K562 (cell line): Measurements from ENCODE around the gene EHBP1L1. TPM values are rescaled to one million over a fixed set of nuclear protein-coding genes. Genes with fewer than 3 reads are reported as not detected.
A peak's percentile ranks its signal among the peaks of the same experiment; 100 is the strongest.

Source experiments
- ATAC-seq: fragments of 200-7000 bp; cut with Tn5 transposase; 3 replicates; pipeline ENCODE4 v1.9.1; 2020; ENCODE audit warnings: moderate library complexity
- BruUV-seq: library from RNA; stranded (reverse); fragments of 400-500 nt; replicated peaks from 2 replicates; lab custom pipeline; 2021; lab: Mats Ljungman, UMichigan
- CTCF ChIA-PET: fragments of 300-600 bp; formaldehyde crosslinking; extraction: SDS; loops from one replicate; lab custom pipeline; 2021; ENCODE audit warnings: low intra/inter-chr PET ratio; lab: Yijun Ruan, JAX
- POLR2A ChIA-PET: fragments of 300-600, 350-650 bp; sonication (Branson Sonifier 250); formaldehyde crosslinking; extraction: SDS; loops from one replicate; lab custom pipeline; 2021; ENCODE audit warnings: antibody characterized with exemption, inconsistent platforms; lab: Yijun Ruan, JAX
- DNase-seq, 4 experiments: peaks; one replicate each; pipeline versions ENCODE4 v3.0.0 to v3.0.0-alpha.2; 2011 to 2018; ENCODE audit warnings: low spot score in 3 of 4, mixed read lengths in 3 of 4; ENCODE audit errors: extremely low read depth in 1 of 4
- FAIRE-seq: peaks from 2 replicates; lab custom pipeline; 2011; peaks lifted over from hg19 to GRCh38; lab: Jason Lieb, UNC
- H2AFZ ChIP-seq: 2 replicates; pipeline ENCODE4 v1.6.0; 2011; ENCODE audit warnings: low read depth, low read length, control low read depth, inconsistent platforms
- H3K27ac ChIP-seq: fragments of 200-600 bp; 3 replicates; pipeline ENCODE4 v1.8.0; 2011; ENCODE audit warnings: low read depth, mild to moderate bottlenecking, control low read depth, inconsistent platforms, low read length, moderate library complexity, mixed read lengths; ENCODE audit errors: extremely low read depth
- H3K27me3 ChIP-seq, 2 experiments: fragments of 300-600 bp in 1 of 2; 2 replicates in 1 of 2; 3 replicates in 1 of 2; pipeline versions ENCODE4 v1.6.0 to v1.8.0; 2011; ENCODE audit warnings: inconsistent platforms in 2 of 2, low read length in 2 of 2, mild to moderate bottlenecking in 1 of 2, mixed read lengths in 1 of 2, moderate library complexity in 1 of 2; ENCODE audit not compliant: control insufficient read depth in 2 of 2, insufficient read depth in 2 of 2
- H3K36me3 ChIP-seq: fragments of 300-600 bp; 3 replicates; pipeline ENCODE4 v1.8.0; 2011; ENCODE audit warnings: mild to moderate bottlenecking, low read length, inconsistent platforms; ENCODE audit not compliant: control insufficient read depth, insufficient read depth
- H3K4me1 ChIP-seq, 2 experiments: fragments of 200-600 bp in 1 of 2; replicated peaks in 1 of 2; 2 replicates in 1 of 2; 3 replicates in 1 of 2; pipeline versions ENCODE4 v1.5.1 to v1.8.0; 2011; ENCODE audit warnings: inconsistent platforms in 2 of 2, low read length in 2 of 2, mild to moderate bottlenecking in 1 of 2, mixed read lengths in 1 of 2, moderate library complexity in 1 of 2; ENCODE audit not compliant: control insufficient read depth in 2 of 2, insufficient read depth in 2 of 2
- H3K4me2 ChIP-seq: 2 replicates; pipeline ENCODE4 v1.6.1; 2011; ENCODE audit warnings: low read length, control low read depth, inconsistent platforms, mixed read lengths; ENCODE audit not compliant: insufficient read depth
- H3K4me3 ChIP-seq: fragments of 200-600 bp; sonication (generic), shearing (Covaris generic); 2 replicates; pipeline ENCODE4 v1.5.1; 2016; ENCODE audit warnings: control low read depth, inconsistent platforms
- H3K79me2 ChIP-seq: fragments of 200-600 bp; 3 replicates; pipeline ENCODE4 v1.8.0; 2011; ENCODE audit warnings: low read length, inconsistent platforms; ENCODE audit not compliant: control insufficient read depth, insufficient read depth
- H3K9ac ChIP-seq, 2 experiments: 2 replicates each; pipeline versions ENCODE4 v1.6.0 to v1.6.1; 2011; ENCODE audit warnings: low read depth in 2 of 2, low read length in 2 of 2, control low read depth in 1 of 2, inconsistent platforms in 1 of 2, mild to moderate bottlenecking in 1 of 2, mixed read lengths in 1 of 2; ENCODE audit not compliant: insufficient read depth in 1 of 2
- H3K9me1 ChIP-seq: one replicate; pipeline ENCODE4 v1.6.0; 2011; ENCODE audit warnings: inconsistent platforms, mild to moderate bottlenecking, low read length, moderate library complexity; ENCODE audit not compliant: control insufficient read depth, insufficient read depth
- H3K9me3 ChIP-seq: replicated peaks from 2 replicates; pipeline ENCODE4 v1.5.1; 2011; ENCODE audit warnings: low read depth, low read length, inconsistent platforms; ENCODE audit not compliant: control insufficient read depth, insufficient read depth
- H4K20me1 ChIP-seq: replicated peaks from 2 replicates; pipeline ENCODE4 v1.6.1; 2011; ENCODE audit warnings: low read length, inconsistent platforms, mixed read lengths; ENCODE audit not compliant: control insufficient read depth, insufficient read depth
- ELF4 ChIP-seq: fragments of 450-650 bp; formaldehyde crosslinking; IDR thresholded peaks from 2 replicates; pipeline ENCODE4 v1.4.0; 2022; ENCODE audit warnings: missing genetic modification characterization
- ETS2 ChIP-seq: IDR thresholded peaks from 2 replicates; pipeline ENCODE4 v1.6.1; 2016; ENCODE audit warnings: borderline replicate concordance, missing genetic modification characterization, mild to moderate bottlenecking, moderate library complexity, missing compliant biosample characterization; ENCODE audit not compliant: poor library complexity, severe bottlenecking
- HCFC1 ChIP-seq: IDR thresholded peaks from 2 replicates; pipeline ENCODE4 v1.6.1; 2012; ENCODE audit warnings: low read depth, low read length, improper control_type of control experiment
- LARP7 ChIP-seq: fragments of 450-650 bp; IDR thresholded peaks from 2 replicates; pipeline ENCODE4 v1.6.1; 2016
- MAZ ChIP-seq, 2 experiments: fragments of 450-650 bp in 1 of 2; sonication (generic) in 1 of 2; formaldehyde crosslinking; IDR thresholded peaks in 1 of 2; conservative IDR thresholded peaks in 1 of 2; 2 replicates each; pipeline versions ENCODE4 v1.4.0 to v1.5.0; 2020; ENCODE audit warnings: mild to moderate bottlenecking in 1 of 2, missing genetic modification reagents in 1 of 2
- PHF20 ChIP-seq: fragments of 450-650 bp; IDR thresholded peaks from 2 replicates; pipeline ENCODE4 v1.6.1; 2018; ENCODE audit not compliant: partially characterized antibody
- POLR2G ChIP-seq: fragments of 200-400 bp; formaldehyde crosslinking; IDR thresholded peaks from 2 replicates; pipeline ENCODE4 v1.6.1; 2017; ENCODE audit warnings: low read depth, mild to moderate bottlenecking, antibody characterized with exemption, low read length, moderate library complexity
- RBM39 ChIP-seq: fragments of 200-400 bp; formaldehyde crosslinking; optimal IDR thresholded peaks from 2 replicates; pipeline ENCODE3; 2018; ENCODE audit warnings: low read depth, low read length
- SRSF7 ChIP-seq: fragments of 200-400 bp; formaldehyde crosslinking; optimal IDR thresholded peaks from 2 replicates; pipeline ENCODE3; 2017; ENCODE audit warnings: mild to moderate bottlenecking, low read depth, low read length
- STAT5A ChIP-seq: IDR thresholded peaks from 2 replicates; pipeline ENCODE4 v1.6.1; 2012; ENCODE audit warnings: low read length, inconsistent platforms, borderline replicate concordance
- TAL1 ChIP-seq: fragments of 450-650 bp; IDR thresholded peaks from 2 replicates; pipeline ENCODE4 v1.6.1; 2016; ENCODE audit warnings: mild to moderate bottlenecking
- ZNF79 ChIP-seq: fragments of 250-450 bp; sonication (Bioruptor Pico); IDR thresholded peaks from 2 replicates; pipeline ENCODE4 v1.4.0; 2020; ENCODE audit warnings: low read depth, mild to moderate bottlenecking, moderate library complexity
- WGBS: fragments of 100-300 bp; shearing (Covaris generic); methylation state at CpG from one replicate; pipeline ENCODE4 v1.1.6; 2016; ENCODE audit warnings: low coverage, mixed read lengths; ENCODE audit not compliant: insufficient coverage; ENCODE audit errors: missing lambda C conversion rate; 5-methylcytosine and 5-hydroxymethylcytosine counted together
- in situ Hi-C: fragments of 300-500 bp; cut with MboI; formaldehyde crosslinking; loops from 4 replicates; pipeline ENCODE4 v1.15.0; 2018; ENCODE audit warnings: inconsistent platforms, mixed read lengths
- intact Hi-C: fragments of 100-400 bp; cut with micrococcal nuclease; formaldehyde crosslinking; loops from 2 replicates; pipeline ENCODE4 v1.14.2; 2022
- polyA plus RNA-seq, 8 experiments: library from polyadenylated mRNA; depleted of rRNA in 4 of 8; stranded (reverse) in 5 of 8; unstranded in 3 of 8; fragments of >200 nt; fragmentation: Nextera tagmentation in 2 of 8; fragmentation: Illumina TruSeq in 1 of 8; extraction: Ambion mirVana in 2 of 8; extraction: Trizol in 1 of 8; gene quantifications; 2 replicates each; pipeline versions ENCODE4 v1.2.1 to v1.2.3, GENCODE V29; 2011 to 2014; ENCODE audit warnings: inconsistent platforms in 1 of 8, missing spikeins in 1 of 8
- total RNA-seq, 7 experiments: library from RNA; depleted of rRNA in 6 of 7; stranded (reverse); fragments of >200 nt in 6 of 7; fragmentation: Illumina TruSeq in 2 of 7; extraction: Trizol in 2 of 7; gene quantifications; 2 replicates each; pipeline versions ENCODE4 v1.2.1 to v1.2.3, GENCODE V29; 2011 to 2021; ENCODE audit warnings: low replicate concordance in 1 of 7
- TF ChIP-seq, protein P1 (sequence below): sonication (generic); formaldehyde crosslinking; IDR thresholded peaks from 2 replicates; pipeline ENCODE4 v1.8.1; 2023; ENCODE audit warnings: mild to moderate bottlenecking, missing genetic modification reagents
- TF ChIP-seq, protein P2 (sequence below): fragments of 250-450 bp; sonication (Bioruptor Pico); IDR thresholded peaks from 2 replicates; pipeline ENCODE4 v1.4.0; 2020; ENCODE audit warnings: mild to moderate bottlenecking
- TF ChIP-seq, protein P3 (sequence below), 2 experiments: fragments of 200-800 bp in 1 of 2; sonication (Bioruptor generic) in 1 of 2; sonication (generic) in 1 of 2; formaldehyde crosslinking in 1 of 2; IDR thresholded peaks in 1 of 2; conservative IDR thresholded peaks in 1 of 2; 2 replicates each; pipeline versions ENCODE4 v1.5.0 to v1.6.1; 2016 to 2020; ENCODE audit warnings: missing compliant biosample characterization in 1 of 2, missing genetic modification characterization in 1 of 2, missing genetic modification reagents in 1 of 2
- TF ChIP-seq, protein P4 (sequence below): fragments of 450-650 bp; IDR thresholded peaks from one replicate; pipeline ENCODE4 v1.6.1; 2018; ENCODE audit warnings: mild to moderate bottlenecking, moderate library complexity; ENCODE audit not compliant: partially characterized antibody

Gene EHBP1L1
- total and polyA plus RNA-seq, 9 of the 15 experiments (the other 6 are each of a cell fraction or from before 2014, with no cell fraction given), result 0.03 to 87.1 (median 26.3) TPM

DNA sequence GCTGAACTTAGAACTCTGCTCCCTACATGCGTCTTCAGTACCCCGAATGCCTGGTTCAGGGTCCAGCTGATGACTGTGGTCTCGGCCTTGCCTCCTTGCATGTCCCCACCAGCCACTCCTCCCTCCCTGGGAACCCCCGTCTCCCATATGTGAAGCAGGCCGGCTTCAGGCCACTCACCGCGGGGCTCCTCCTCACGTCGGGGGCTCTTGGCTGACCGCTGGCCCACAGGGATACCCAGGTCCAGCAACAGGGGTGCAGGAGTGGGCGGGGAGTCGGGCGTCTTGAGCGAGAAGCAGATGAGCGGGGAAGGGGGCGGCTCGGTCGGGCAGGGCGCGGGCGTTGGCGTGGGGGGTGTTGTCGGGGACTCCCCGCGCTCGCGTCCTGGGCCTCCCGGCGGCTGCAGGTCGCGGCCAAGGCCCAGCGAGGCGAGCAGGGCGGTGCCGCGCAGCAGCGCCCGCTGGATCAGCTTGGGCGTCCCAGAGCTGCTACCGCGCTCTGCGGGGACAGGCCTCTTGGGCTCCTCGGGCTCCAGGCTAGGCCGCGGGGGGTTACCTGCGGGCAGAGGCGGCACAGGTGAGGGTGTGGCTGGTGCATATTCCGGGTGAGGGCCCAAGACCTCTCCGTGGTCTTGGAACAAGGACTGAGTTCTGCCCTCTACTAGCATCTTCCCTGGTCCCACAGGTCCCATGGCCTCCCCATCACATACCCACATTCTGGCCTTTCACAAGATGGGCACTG is 23.5 kb downstream of the EHBP1L1 start:
- H3K27me3 ChIP-seq, result no peaks in the 10 kb centered on the region
- no peaks in the 10 kb centered on the region for H4K20me1 ChIP-seq
- BruUV-seq, result no TSS peak
- no peaks in the 10 kb centered on the region for H3K79me2 ChIP-seq
- peaks cover 6 to 27% of the 10 kb centered on the region in 2 experiments; a peak in 4 of 5 replicates for H3K4me1 ChIP-seq
- whole genome bisulfite sequencing, result 92% methylated on average over 14 of the region's 49 CpGs
- H3K4me2 ChIP-seq, result no peak overlapping the region
- peaks cover 26% of the 10 kb centered on the region; the same call in 1 of the 3 replicates for H3K36me3 ChIP-seq
- intact Hi-C loops (no loop called here), in situ Hi-C loops (no loop called here)
- no peaks in the 10 kb centered on the region for H3K9me3 ChIP-seq
- H3K4me3 ChIP-seq, result no peak overlapping the region
- no peak overlapping the region for H2AFZ ChIP-seq
- ATAC-seq (no peak), DNase-seq (no peak), FAIRE-seq (no peak)
- H3K9ac ChIP-seq, result no peak overlapping the region
- H3K27ac ChIP-seq, result no peak overlapping the region
- CTCF ChIA-PET, result no interaction called here
- no peaks in the 10 kb centered on the region for H3K9me1 ChIP-seq
- POLR2A ChIA-PET, result interaction anchor here (0.5 to 2.5 kb wide), 4 partner anchors 11 to 257 kb away, joined by 3 to 7 read pairs (median 4); no protein-coding TSS in a partner anchor
- TF ChIP-seq, protein P1, sequence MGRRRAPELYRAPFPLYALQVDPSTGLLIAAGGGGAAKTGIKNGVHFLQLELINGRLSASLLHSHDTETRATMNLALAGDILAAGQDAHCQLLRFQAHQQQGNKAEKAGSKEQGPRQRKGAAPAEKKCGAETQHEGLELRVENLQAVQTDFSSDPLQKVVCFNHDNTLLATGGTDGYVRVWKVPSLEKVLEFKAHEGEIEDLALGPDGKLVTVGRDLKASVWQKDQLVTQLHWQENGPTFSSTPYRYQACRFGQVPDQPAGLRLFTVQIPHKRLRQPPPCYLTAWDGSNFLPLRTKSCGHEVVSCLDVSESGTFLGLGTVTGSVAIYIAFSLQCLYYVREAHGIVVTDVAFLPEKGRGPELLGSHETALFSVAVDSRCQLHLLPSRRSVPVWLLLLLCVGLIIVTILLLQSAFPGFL (CRISPR knock-in tag), result no peak
- TF ChIP-seq ZNF79, result no peak
- TF ChIP-seq, protein P2, sequence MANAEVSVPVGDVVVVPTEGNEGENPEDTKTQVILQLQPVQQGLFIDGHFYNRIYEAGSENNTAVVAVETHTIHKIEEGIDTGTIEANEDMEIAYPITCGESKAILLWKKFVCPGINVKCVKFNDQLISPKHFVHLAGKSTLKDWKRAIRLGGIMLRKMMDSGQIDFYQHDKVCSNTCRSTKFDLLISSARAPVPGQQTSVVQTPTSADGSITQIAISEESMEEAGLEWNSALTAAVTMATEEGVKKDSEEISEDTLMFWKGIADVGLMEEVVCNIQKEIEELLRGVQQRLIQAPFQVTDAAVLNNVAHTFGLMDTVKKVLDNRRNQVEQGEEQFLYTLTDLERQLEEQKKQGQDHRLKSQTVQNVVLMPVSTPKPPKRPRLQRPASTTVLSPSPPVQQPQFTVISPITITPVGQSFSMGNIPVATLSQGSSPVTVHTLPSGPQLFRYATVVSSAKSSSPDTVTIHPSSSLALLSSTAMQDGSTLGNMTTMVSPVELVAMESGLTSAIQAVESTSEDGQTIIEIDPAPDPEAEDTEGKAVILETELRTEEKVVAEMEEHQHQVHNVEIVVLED (CRISPR knock-in tag), result no peak
- TF ChIP-seq SRSF7, result no peak
- TF ChIP-seq PHF20, result no peak
- TF ChIP-seq LARP7, result no peak
- TF ChIP-seq STAT5A, result no peak
- TF ChIP-seq ELF4, result no peak
- TF ChIP-seq MAZ (CRISPR knock-in tag; conservative IDR thresholded peaks at IDR 0.05 in 1 of 2, IDR thresholded peaks at IDR 0.05 in 1 of 2), result no peak
- TF ChIP-seq, protein P3, sequence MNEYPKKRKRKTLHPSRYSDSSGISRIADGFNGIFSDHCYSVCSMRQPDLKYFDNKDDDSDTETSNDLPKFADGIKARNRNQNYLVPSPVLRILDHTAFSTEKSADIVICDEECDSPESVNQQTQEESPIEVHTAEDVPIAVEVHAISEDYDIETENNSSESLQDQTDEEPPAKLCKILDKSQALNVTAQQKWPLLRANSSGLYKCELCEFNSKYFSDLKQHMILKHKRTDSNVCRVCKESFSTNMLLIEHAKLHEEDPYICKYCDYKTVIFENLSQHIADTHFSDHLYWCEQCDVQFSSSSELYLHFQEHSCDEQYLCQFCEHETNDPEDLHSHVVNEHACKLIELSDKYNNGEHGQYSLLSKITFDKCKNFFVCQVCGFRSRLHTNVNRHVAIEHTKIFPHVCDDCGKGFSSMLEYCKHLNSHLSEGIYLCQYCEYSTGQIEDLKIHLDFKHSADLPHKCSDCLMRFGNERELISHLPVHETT (CRISPR knock-in tag; conservative IDR thresholded peaks at IDR 0.05 in 1 of 2, IDR thresholded peaks at IDR 0.05 in 1 of 2), result no peak
- TF ChIP-seq, protein P4, sequence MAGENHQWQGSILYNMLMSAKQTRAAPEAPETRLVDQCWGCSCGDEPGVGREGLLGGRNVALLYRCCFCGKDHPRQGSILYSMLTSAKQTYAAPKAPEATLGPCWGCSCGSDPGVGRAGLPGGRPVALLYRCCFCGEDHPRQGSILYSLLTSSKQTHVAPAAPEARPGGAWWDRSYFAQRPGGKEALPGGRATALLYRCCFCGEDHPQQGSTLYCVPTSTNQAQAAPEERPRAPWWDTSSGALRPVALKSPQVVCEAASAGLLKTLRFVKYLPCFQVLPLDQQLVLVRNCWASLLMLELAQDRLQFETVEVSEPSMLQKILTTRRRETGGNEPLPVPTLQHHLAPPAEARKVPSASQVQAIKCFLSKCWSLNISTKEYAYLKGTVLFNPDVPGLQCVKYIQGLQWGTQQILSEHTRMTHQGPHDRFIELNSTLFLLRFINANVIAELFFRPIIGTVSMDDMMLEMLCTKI, result no peak
- no peak for TF ChIP-seq ETS2
- TF ChIP-seq HCFC1, result no peak
- TF ChIP-seq RBM39, result no peak
- TF ChIP-seq TAL1, result no peak
- TF ChIP-seq POLR2G, result peak; percentile 42; the same call in 1 of the 2 replicates
